OCI-M1 (cell line): ENCODE data around the gene ZNF598.

ENCODE experiments used
- DNase-seq: peaks from one replicate; lab custom pipeline; 2025; lab: John Stamatoyannopoulos, UW

The ZNF598 gene

DNA sequence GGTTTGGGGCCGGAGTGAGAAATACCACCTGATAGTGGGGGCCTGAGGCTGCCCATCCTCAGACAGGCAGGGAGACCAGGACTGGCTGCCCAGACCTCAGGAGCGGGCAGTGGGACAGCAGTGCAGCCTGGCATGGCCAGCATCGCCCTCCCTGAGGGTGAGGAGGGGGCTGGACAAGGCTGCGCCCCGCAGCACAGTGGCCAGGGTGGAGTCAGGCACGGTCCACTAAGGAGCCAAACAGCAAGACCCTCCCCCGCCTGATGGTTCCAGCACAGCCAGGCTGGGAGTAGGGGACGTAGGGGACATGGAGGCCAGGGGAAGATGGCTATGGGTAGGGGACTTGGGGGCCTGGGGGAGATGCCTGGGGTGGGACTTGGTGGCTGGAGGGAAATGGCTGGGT is 3.3 kb downstream of the ZNF598 start:
- no peak for DNase-seq

DNA sequence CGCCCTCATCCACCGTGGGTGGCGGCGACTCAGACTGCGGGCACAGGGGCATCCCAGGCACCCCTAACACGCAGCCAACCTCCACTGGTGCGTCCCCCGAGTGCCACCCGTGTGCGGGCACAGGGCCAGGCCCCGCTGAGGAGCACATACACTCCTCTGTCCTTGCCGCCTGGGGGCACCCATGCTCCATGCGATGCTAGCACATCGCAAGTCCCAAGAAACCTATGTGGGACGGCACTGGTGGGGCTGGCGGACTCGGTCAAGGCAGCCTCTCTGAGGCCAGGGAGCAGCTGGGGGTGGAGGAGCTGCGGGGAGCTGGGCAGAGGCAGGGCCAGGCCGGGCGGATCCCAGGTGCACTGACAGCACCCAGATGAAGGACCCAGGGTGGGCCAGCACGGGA is 4.0 kb downstream of the ZNF598 start:
- no peak for DNase-seq

DNA sequence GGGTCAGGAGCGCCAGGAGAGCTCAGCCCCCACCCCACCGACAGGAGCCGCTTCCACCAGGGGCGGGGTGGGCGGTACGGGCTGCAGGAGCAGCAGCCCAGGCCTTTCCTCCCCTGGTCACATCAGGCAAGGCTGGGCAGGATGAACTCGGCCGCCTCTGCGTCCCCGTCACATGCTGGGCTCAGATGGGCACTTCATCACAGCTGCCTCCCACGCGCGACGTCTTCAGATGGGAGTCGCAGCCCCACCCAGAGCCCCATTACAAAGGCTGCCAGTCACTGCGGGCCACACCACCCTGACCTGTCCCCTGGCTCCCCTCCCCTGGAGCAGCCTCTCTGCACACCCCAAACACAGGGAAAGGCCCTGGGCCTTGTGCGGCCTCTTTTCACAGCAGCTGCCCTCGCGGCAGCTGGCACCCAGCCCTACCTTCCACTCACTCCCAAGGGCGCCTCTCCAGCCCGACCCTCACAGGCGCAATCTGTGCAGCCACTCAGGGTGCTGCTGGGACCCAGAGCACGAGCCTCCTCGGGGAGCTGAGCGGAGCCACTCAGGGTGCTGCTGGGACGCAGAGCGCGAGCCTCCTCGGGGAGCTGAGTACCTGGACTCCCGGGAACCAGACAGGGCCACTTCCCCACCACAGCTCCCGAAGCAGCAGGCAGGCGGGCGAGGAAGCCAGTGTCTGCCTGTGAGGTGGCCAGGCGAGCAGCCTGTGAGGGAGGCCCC is 4.7 kb downstream of the ZNF598 start:
- DNase-seq = no peak

DNA sequence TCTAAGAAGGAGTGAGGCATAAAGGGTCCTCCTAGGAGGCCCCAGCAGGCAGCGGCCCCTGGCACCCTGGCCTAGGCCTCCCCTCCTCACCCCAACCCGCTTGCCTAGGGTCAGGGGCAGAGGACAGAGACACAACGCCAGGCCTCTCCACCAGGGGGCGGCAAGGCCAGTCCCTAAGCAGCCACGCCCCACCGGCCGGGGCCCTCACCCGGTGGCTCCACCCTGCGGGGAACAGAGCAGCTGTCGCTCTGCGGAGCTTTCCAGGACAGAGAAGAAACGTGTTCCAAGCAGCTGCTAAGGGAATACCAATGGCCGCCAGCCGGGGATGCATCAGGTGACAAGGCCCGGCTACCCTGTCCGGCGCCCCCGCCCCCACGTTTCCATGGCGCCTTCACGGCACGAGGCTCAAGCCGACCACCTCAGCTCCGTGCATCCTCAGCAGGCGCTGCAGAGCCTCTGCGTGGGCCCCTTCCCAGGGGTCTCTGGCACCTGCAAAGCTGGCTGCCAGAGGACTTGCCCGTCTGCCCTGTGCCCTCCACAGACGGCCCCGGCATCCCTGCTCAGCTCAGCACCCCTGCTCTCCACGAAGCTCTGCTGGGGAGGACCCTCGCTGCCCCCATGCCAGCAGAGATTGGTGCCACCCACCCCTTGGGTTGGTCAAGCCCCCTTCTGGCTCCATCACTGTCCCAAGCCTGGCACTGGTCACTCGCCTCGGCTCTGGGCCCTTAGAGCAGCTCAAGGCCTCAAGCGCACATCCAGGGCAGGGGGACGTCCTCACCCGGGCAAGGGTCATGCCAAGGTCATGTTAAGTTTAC is 5.6 kb downstream of the ZNF598 start:
- peak; percentile 94 for DNase-seq

- DNase-seq = no peak
Measured at GRCh38 chr16:2003231-2003826, 6.3 kb downstream of the ZNF598 start.

- no peak for DNase-seq
Measured at GRCh38 chr16:2002406-2003230, 7.0 kb downstream of the ZNF598 start.

GRCh38 chr16:2001456-2002355 is 7.9 kb downstream of the ZNF598 start:
- DNase-seq = no peak

- DNase-seq = no peak
Measured at GRCh38 chr16:2001035-2001434, 8.6 kb downstream of the ZNF598 start.

DNA sequence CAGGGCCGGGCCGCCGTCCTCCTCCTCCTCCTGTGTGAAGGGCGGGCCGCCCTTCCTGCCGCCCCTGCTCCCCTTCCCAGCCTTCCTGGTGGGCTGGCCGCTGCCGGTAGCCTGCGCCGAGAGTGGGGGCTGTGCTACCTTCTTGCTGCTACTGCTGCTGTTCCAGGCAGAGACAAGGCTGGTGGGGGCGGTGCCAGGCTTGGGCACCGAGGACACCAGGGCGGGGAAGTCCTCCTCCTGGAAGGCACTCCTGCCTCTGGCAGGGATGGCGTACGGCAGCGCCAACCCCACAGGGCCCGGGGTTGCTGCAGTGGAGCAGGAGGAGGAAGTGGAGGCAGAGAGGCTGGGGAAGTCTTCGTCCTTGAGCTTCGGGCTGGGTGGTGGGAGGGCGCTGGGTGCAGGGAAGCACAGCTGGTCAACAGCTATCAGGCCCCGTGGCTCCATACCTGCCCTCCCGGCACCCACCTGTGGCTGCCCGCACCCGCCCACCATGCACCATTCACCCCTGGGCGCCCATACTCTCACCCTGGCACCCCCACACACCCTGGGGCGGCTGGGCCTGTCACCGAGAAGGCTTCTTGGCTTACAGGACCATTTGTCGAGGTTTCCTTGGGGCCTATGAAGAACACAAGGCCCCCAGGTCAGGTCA is 9.6 kb downstream of the ZNF598 start:
- no peak for DNase-seq

GRCh38 chr16:1998852-1999801 is 10.5 kb downstream of the ZNF598 start:
- no peak for DNase-seq

GRCh38 chr16:1998360-1998835 is 11.2 kb downstream of the ZNF598 start:
- DNase-seq = no peak

DNA sequence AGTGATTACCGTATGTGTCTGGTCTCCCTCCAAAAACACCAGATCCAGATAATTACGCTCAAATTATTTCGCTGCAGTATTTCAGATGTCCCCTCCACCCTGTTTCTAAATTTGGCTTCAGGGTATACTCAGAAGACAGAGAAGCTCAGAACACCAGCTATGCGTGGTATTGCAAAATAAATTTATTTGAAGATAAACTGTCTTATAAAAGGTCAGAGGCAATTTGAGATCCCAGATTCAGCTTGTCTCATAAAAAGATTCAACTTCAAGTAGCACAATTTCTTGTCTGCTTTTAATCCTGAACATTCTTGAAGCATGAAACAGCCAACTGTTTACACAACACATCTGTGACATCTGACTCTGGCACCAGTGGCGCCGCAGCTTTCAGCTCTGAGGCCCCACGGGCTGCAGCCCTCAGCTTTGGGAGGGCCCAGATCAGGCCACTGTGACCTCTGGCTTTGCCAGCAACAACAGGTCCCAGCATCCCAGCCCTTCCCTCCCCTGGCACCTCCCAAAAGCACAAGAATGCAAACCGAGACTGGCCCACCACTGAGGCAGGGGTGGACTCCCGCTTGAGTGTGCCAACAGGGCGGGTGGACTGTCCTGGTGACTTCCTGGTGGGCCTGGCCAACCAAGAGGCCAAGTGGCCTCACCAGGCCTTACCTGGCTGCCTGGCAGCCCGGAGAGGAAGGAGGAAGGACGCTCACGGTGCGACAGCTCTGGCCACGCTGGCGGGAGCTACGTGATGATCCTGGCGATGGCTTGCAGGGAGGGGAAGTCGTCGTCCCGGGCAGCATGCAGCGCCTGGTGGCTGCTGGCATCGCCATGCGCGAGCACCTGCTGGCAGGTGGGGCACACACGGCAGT is 11.9 kb downstream of the ZNF598 start:
- no peak for DNase-seq

DNA sequence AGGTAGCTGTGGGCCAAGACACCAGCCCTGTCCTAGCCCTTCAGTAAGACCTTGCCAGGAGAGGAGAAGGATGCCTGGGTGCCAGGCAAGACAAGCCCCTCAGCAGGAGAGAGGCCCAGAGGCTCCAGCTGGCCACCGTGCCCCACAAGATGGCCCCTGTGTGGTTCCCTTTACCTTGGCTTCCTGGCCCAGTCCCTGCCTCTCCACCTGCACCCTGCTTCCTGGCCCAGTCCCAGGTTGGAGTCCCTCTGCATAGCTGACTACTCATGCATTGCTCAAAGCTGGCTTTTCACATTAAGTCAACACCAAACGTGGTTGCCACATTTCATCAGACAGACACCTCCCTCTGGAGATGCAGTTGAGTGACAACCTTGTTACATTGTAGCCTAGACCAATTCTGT is 15.9 kb downstream of the ZNF598 start:
- peak; percentile 28 for DNase-seq

DNA sequence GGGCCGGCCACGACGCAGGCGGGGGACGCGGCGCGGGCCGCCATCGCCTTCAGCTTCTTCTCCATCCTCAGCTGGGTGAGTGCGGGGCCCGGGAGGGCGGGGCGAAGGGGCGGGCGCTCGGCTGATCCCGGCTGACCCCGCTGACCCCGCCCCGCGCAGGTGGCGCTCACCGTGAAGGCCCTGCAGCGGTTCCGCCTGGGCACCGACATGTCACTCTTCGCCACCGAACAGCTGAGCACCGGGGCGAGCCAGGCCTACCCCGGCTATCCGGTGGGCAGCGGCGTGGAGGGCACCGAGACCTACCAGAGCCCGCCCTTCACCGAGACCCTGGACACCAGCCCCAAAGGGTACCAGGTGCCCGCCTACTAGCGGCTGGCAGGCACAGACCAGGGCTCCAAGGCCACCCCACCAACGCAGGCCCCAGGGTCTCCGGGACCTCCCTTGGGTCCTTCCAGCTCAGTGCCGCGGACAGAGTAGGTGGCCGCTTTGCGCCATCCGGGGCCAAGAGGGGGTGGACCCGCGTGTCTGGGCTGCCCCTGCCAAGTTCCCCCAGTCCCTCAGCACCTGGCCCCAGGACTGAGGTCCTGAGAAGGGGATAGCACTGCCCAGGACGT is 16.8 kb downstream of the ZNF598 start:
- no peak for DNase-seq

DNA sequence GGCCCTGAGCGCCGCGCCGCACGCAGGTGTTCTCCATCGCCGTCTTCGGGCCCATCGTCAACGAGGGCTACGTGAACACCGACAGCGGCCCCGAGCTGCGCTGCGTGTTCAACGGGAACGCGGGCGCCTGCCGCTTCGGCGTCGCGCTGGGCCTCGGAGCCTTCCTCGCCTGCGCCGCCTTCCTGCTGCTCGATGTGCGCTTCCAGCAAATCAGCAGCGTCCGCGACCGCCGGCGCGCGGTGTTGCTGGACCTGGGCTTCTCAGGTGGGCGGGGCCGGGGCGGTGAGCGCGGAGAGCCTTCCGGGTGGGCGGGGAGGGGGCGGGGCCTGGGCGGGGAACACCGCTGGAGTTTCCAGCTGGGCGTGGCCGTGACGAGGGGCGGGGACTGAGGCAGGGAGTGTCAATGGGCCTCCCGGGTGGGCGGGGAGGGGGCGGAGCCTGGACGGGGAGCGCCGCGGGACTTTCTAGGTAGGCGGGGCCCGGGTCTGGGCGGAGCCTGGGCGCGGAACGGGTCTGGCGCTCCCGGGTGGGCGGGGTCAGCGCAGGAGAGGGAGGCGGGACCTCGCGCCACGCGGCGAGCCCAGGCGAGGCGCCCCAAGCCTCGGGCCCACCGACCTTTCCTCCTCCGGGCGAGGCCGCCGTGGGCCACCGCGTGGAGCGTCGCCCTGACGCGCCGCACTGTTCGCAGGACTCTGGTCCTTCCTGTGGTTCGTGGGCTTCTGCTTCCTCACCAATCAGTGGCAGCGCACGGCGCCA is 17.5 kb downstream of the ZNF598 start:
- DNase-seq = peak; percentile 87

GRCh38 chr16:1991588-1991947 is 18.1 kb downstream of the ZNF598 start:
- DNase-seq = no peak

- no peak for DNase-seq
Measured at GRCh38 chr16:1991135-1991551, 18.5 kb downstream of the ZNF598 start.
